ENCODE data around the gene DAB2IP.

Gene DAB2IP

GRCh38 chr9:121686930-121687541, 35.6 kb downstream of the DAB2IP start:
- peak; percentile 32 for DNase-seq

- peak; percentile 13 for DNase-seq
Observed at GRCh38 chr9:121688146-121688680, 36.8 kb downstream of the DAB2IP start.

GRCh38 chr9:121688681-121689080, 37.2 kb downstream of the DAB2IP start:
- DNase-seq, result no peak

GRCh38 chr9:121689461-121690157, 38.2 kb downstream of the DAB2IP start:
- no peak for DNase-seq

- DNase-seq, result no peak
Observed at GRCh38 chr9:121690316-121690715, 38.9 kb downstream of the DAB2IP start.

- no peak for DNase-seq
Observed at GRCh38 chr9:121690766-121691165, 39.3 kb downstream of the DAB2IP start.

GRCh38 chr9:121691890-121692289, 40.5 kb downstream of the DAB2IP start:
- DNase-seq, result no peak

- no peak for DNase-seq
Observed at GRCh38 chr9:121692606-121693387, 41.4 kb downstream of the DAB2IP start.

GRCh38 chr9:121693388-121693670, 41.9 kb downstream of the DAB2IP start:
- DNase-seq, result no peak

- DNase-seq, result no peak
Observed at GRCh38 chr9:121694001-121694400, 42.6 kb downstream of the DAB2IP start.

GRCh38 chr9:121694600-121694999, 43.2 kb downstream of the DAB2IP start:
- no peak for DNase-seq

- no peak for DNase-seq
Observed at GRCh38 chr9:121696930-121697329, 45.5 kb downstream of the DAB2IP start.

GRCh38 chr9:121698627-121699570, 47.5 kb downstream of the DAB2IP start:
- DNase-seq, result no peak

- no peak for DNase-seq
Observed at GRCh38 chr9:121699571-121700164, 48.2 kb downstream of the DAB2IP start.

GRCh38 chr9:121700165-121700831, 48.9 kb downstream of the DAB2IP start:
- DNase-seq, result no peak

GRCh38 chr9:121700832-121701419, 49.5 kb downstream of the DAB2IP start:
- no peak for DNase-seq

- no peak for DNase-seq
Observed at GRCh38 chr9:121701736-121702261, 50.4 kb downstream of the DAB2IP start.

- no peak for DNase-seq
Observed at GRCh38 chr9:121703014-121703734, 51.7 kb downstream of the DAB2IP start.

- no peak for DNase-seq
Observed at GRCh38 chr9:121704281-121704680, 52.8 kb downstream of the DAB2IP start.

GRCh38 chr9:121706149-121706750, 54.8 kb downstream of the DAB2IP start:
- DNase-seq, result no peak
